NCI-H2029 (cell line): ENCODE measurements around the gene TBPL1.
A peak's percentile ranks its signal among the peaks of the same experiment; 100 is the strongest.
"Not testable (repeated sequence)": the region's sequence is repeated elsewhere in the genome, so short reads cannot be mapped to it uniquely, and the experiment has no call there.

ENCODE experiments used
- DNase-seq: peaks from one replicate; lab custom pipeline; 2025; lab: John Stamatoyannopoulos, UW

Gene TBPL1

DNA sequence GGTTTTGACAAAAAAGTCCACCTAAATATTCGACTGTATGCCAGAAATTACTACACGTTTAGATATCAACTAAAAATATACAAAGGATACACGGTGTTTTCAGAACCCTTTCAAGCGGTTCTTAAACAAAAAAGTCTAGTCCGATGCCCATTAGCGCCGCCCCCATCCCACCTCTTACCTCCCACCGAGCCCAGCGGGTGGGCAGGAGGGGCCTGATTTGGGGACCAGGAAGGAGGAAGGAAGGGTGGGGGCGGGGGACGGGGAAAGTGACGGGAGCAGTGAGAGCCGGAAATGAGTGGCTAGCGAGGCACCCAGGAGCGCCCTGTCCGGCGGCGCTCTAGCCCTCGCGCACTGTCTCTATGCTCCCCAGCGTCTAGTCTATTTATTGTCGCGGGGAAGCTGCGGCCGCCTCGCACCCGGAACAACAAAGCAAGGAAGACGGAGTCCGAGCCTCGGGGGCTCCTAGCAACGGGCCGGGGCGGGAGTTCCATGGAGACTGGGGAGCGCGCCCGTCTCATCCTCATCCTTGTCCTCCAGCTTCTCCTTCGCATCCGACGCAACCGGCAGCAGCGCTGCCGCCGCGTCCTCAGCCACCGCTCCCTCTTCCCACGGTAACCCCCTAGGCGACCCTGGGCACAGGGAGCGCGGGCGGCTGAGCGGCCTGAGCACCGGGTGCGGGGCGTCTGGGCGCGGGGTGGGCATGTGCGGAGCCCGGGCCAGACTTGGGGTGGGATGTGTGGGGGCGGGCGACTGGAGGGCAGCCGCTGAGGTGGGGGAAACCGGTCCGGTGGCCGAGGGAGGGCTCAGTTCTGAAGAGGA, at the start of gene TBPL1:
Gene TBPL1, plus strand, starts transcription at position 410 of the 819 bp plus-strand sequence. CDS start 26,902 bp downstream, outside the sequence.
- peak; percentile 70 for DNase-seq

DNA sequence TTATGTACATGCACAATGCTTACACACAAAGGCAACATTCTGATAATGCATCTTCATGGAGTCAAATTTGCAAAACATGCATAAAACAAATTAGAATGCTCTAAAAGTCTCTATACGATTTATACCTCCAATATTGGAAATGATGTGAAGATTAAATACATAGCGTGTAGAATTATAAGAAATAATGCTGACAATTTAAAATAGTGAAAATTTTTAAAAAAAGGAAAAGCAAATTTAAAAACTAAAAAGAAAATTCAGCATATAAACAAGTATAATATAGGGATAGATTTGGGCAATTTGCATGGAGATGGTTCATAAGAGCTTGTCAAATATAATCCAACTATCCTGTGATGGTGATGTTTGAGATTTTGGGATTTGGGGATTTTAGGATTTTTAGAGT, 49.2 kb upstream of the TBPL1 start:
- no peak for DNase-seq

DNA sequence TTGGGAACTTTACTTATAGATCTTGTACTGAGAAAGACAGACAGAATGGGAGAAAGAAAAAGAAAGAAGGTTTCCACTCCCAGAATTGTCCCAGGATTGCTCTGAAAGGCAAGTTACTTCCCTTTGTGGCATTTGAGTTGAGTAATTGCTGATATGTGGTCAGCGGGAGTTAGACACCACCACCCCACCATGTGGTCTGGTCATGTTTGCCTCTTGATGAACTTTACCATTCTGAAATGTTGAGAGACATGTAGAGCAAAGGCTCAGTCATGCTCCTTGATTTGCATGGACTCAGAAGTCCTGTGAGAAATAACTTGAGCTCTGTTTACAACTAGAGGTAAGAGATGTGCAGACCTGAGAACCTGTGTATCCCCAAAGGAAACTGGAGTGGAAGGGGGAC, 47.0 kb upstream of the TBPL1 start:
- DNase-seq: no peak

DNA sequence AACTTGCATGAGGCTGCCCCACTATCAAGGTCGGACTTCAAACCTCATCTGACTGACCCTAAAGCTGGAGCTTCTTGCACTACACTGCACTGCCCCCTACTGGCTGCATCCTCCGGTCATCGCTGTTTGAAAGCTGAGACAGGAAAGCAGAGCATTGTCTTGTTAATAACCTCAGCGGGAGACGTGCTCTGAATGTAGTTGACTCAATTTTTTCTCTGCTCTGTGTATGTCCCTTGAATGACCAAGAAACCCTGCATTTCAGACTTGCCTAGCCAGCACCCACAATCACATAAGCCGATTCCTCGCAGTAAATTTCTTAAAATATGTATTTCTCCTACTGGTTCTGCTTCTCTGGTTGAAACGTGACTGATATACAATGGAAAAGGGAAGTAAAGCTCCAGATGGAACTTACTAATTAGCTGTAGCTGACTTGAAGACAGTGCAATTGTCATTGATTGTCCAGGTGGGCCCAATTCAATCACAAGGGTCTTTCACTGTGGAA, 36.3 kb upstream of the TBPL1 start:
- peak; percentile 40 for DNase-seq

DNA sequence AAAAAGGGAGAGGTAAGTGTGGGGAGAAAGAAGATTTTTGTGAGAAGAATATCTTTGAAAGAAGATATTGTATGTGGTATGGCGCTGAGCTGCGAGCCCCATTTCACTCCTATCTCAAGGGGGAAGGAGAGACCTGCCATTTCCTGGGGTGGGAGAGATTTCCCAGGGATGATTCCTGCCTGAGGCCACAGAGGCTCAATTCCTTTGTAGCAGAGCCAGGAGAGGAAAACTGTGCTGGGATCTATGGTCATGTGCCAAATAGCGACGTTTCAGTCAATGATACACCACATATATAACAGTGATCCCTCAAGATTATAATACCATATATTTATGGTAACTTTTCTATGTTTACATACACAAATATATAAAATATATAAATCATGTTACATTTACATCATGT, 35.2 kb upstream of the TBPL1 start:
- no peak for DNase-seq

DNA sequence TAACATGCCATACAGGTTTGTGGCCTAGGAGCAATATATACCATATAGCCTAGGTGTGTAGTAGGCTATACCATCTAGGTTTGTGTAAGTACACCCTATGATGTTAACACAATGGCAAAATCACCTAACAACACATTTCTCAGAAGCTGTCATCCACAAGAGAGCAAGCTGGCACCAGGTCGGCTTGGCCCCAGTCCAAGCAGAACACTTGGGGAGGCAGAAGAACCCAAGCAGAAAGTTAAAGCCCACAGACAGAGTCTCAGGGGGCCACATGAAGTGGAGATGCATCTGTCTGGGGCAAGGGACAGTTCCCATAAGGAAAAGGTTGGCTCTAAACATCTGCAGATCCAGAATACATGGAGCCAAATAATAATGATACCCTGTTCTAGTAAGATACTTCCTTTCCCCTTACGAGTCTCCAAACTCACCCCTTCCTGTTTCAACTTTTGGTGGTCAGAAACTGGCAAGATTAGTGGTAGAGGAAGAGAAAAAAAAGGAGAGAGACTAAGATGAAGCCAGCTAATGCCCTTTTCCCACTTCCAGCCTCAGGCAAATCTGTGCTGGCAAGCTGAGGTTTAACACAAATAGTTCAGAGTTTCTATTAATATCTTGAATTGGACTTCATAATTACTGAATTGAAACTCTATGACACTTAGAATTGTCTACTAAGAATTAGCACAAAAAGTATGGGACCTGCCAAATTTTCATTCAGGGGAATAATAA, 34.7 kb upstream of the TBPL1 start:
- DNase-seq: no peak

DNA sequence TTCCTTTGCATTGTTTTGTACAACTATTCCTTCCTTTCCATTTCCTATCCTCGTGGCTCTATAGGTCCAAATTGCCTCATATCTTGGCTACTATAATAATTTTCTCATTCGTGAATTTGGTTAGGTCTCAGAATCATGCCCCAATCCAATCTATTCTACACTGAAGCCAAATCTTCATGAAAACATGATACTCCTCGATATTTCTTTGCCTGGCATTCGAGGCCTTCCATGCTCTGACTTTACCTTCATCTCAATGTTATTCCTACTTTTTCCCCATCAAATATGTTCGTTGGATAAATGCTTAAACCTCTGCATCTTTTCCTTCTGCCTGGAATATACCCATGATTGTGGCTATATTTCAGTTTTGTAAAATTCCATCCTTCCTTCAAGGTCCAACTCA, 33.7 kb upstream of the TBPL1 start:
- no peak for DNase-seq

DNA sequence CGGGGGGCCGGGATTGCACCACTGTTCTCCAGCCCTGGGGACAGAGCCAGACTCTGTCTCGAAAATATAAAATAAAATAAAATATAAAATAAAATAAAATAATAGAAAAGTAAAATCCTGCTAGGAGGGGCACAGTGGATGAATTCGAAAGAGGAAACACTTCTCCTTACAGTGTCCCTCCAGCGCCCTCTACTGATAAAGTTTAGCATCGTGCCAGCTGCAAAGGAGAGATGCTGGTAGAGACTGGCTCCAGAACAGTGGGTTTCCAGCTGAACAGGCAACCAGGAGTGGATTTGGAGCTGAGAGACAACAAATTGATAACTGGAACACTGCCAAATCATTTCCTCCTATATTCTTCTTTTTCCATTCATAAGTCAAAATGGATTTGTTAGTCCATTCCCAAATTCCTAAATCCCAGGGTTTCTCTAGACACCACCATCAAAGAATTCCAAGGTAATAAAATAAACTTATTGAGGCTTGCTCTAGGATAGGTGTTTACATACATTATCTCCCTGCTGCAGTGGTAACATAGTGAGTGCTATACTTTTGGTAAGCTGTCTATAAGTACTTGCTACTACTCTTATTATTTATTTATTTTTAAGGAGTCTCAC, 31.7 kb upstream of the TBPL1 start:
- peak; percentile 49 for DNase-seq

DNA sequence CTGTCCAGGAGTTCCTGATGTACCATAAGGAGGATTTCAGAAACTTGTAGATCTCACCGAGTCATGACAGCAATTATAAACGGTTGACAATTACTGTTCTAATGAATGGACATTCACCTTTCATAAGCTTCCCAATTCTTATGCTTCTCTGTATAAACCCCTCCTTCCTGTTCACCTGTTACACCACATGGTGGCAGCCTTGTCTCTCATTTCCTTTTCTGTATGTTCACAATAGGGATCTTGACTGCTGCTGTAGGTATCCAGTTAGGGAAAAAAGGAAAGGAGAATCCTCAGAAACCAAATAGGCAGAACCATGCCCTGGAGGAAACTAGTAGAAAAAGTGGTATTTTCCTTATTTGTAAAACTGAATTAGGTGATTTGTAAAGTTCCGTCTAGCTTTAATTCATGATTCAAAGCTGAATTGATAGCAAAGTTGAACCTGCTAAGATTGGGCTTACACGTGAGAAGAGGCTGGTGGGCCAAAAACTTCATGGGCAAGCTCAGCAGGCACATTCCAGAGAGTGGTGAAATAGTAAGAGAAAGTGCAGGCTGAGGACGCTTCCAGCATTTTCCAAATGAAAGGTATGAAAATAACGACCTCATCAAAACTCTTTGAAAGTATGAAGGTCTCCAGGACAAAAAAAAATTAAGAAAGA, 29.0 kb upstream of the TBPL1 start:
- DNase-seq: peak; percentile 35

DNA sequence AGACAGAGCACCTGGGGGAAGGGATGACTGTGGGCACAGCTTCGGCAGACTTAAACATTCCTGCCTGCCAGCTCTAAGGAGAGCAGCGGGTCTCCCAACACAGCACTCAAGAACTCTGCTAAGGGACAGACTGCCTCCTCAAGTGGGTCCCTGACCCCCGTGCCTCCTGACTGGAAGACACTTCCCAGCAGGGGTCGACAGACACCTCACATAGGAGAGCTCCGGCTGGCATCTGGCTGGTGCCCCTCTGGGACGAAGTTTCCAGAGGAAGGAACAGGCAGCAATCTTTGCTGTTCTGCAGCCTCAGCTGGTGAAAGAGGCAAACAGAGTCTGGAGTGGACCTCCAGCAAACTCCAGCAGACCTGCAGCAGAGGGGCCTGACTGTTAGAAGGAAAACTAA, 21.8 kb upstream of the TBPL1 start:
- DNase-seq: not testable (repeated sequence)

DNA sequence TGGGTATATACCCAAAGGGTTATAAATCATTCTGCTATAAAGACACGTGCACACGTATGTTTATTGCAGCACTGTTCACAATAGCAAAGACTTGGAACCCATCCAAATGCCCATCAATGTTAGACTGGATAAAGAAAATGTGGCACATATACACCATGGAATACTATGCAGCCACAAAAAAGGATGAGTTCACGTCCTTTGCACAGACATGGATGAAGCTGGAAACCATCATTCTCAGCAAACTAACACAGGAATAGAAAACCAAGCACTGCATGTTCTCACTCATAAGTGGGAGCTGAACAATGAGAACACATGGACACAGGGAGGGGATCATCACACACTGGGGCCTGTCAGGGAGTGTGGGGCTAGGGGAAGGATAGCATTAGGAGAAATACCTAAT, 16.7 kb upstream of the TBPL1 start:
- not testable (repeated sequence) for DNase-seq

DNA sequence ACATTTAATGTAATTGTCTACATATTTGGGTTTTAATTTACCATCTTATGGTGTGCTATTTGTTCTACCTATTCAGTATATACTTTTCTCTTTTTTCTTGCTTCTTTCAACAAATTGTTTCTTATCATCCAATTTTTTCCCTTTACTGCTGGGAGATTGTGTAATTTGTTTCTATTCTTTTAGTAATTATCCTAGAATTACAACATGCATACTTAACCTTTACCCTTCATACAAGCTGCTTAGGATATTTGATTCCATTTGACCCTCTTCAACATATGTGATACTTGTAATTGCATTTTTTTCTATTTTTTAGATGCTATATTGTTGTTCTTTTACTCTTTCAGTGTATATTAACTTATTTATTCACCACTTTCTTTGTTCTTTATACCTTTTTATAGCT, 15.1 kb upstream of the TBPL1 start:
- DNase-seq: no peak

DNA sequence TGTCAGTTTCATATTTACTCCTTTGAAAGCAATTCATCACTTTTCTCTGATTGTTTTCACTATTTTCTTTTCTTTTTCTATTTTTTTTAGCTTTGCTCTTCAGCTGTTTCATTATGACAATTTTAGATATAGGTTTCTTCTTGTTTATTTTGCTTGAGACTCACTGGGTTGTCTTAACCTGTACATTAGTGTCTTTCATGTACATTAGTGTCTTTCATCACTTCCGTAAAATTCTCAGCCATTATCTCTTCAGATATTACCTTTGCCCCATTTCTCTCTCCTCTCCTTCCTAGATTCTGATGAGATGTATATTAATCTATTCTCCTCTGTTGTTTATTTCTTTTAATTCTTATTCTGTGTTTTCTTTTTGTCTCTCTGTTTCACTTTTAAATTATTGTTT, 14.5 kb upstream of the TBPL1 start:
- DNase-seq: no peak

DNA sequence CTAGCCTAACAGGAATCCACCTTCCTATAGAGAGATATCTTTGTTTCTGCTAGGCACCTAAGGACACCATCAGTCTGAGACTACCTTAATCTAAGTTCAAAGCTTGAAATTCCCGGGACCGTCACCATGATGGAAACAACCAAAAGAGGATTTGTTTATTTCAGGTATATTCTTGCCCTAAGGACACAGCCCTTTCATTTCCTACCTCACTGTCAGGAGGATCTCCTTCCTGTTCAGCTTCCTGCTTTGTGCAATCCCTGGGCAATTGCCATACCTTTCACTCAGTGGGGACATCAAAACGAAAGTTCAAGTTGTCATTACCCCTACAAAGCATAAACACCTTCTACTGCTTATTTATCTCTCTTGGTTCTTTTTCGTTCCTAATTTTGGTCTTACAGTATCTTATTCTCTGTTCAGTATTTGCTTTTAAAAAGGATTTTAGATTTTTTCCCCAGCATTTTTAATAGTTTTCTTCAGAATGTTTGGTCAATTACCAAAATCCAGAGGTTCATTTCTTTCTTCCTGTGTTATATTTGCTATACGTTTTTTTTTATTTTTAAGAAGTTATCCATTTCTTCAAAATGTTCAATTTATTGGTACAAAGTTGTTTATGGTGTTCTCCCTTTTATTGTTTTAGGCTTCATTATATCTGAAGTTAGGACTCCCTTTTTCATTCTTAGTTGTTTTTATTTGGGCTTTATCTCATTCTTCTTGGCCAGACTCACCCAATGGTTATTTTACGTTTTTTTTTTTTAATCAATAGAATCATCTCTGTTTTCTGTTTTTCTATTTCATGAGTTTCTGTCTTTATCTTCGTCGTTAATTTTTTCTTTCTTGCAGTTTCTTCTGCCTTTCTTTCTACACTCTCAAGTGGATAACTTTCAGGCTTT, 13.0 kb upstream of the TBPL1 start:
- DNase-seq: peak; percentile 16

DNA sequence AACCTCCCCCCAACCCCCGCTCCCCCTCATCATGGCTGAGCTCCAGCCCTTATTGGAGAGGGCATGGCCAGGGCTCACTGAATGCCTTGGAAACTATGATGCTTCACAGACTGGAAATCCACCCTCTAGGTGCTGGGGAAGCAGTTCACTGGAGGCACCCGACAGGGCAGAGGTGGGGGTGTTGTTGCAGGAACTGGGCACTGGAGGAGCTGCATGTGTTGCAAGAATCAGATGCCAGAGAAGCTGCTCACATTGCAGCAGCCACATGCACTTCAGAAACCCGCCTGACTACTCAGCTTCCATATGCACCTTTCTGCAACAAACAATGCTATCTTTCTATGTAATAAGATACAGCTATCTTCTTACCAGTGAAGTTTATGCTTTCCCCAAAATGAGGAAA, 7.9 kb upstream of the TBPL1 start:
- no peak for DNase-seq

DNA sequence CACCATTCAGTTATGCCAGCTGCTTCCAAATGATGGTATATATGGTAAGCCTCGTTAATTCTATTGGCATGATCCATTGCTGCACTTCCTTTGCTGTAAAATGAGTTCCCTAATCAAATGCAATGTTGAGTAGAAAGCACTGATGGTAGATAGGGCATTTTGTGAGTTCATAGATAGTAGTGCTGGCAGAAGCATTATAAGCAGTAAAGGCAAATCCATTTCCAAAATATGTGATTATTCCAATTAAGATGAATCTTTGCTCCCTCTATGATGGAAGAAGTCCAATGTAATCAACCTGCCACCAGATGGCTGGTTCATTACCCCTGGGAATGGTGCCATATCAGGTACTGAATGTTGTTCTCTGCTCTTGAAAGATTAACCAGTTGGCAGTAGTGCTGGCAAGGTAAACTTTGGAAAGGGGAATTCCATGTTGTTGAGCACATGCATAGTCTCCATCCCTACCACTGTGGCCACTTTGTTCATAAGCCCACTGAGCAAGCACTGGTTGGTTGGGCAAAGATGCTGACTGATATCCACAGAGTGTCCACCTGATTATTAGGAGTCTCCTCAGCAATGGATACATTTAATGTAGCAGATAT, 5.6 kb upstream of the TBPL1 start:
- DNase-seq: peak; percentile 75

DNA sequence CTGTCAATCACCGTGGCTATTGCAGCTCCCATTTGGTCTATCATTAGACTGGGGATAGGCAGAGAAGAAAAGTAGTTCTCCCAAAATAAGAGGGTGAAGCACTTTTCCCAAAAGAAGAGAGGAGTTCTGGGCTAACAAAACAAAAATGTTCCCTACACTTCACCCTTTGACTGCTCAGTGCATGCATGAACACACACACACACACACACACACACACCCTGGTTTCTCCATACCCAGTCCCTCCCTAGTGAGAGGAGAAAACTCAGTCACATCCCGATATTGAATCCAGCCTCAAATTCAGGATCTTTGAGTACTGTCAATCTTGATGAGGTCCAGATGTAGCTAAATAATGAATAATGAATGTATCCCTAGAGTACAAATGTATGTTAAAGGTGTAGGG, 4.6 kb upstream of the TBPL1 start:
- no peak for DNase-seq

DNA sequence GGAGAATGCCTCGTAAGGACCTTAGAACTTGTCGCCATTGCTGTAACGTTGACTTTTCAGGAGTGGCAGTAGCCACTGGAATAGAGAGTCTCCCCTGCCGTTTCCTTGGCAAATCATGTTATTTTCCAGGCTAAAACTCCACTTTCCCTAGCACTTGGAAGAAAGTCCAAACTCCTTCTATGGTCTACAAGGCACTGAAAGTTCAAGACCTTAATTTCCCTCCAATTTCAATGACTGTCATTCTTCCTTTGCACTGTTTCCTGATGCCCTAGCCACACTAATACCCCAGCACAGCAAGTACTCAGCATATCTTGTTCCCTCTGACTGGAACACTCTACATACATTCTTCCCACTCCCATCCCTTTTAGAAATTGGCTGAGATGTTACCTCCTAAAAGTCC, 1.8 kb upstream of the TBPL1 start:
- DNase-seq: no peak

DNA sequence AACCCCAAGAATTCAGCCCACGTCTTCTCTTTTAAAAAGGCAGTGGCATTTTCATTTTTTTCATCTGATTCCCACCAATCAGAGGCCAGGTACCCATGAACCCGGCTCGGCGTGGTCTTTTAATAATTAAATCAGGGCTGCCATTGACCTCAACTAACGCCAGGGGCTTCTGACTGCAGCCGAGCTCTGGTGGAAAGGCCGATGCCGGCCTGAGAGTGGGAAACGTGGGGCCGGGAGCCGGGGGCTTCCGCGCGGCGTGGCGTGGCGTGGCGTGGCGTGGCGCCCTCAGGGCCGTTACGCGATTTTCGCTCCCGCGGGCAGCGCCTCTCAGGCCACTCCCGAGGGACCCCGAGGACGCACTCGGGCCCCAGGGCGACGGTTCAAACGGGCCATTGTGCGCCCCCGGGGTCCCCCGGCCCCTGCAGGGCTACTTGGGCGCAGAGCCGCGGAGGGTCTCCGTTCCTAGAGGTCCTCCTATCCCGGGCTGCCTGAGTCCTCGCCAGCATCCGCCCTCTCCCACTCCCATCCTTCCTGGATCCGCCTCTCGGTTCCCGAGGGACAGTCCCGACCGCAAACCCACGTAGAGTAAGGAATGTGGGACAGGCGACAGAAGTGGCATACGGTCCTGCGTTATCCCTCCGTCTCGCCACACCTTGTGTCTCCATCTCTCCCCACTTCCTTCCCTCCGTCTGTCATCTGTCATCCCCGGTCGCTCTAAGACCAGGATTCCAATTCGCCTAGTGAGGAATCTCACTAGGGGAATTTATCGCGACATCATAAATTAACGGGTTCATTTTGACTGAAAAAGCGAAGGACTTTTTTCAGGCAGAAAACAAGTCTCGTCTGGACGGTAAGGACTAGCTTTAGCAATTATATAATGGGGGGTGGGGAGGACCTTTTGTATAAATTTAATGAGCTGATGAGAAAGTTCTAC, 876 bp upstream of the TBPL1 start:
- DNase-seq: no peak
